Sigmoid colon (tissue), 4 donors: Measurements from ENCODE around the gene SERTAD2.

Experiments used
- CTCF ChIP-seq, 4 experiments: fragments of 450-650 bp in 3 of 4; fragments of 200-600 bp in 1 of 4; IDR thresholded peaks; one replicate each; pipeline ENCODE4 v1.5.1; 2016 to 2019; ENCODE audit warnings: antibody characterized with exemption in 4 of 4, mild to moderate bottlenecking in 3 of 4, moderate library complexity in 2 of 4
- EP300 ChIP-seq, 4 donors: sonication (generic); formaldehyde crosslinking; IDR thresholded peaks; one replicate each; pipeline ENCODE4 v1.6.1; 2017; ENCODE audit warnings: antibody characterized with exemption in 4 of 4
- POLR2AphosphoS5 ChIP-seq, 4 donors: sonication (generic); formaldehyde crosslinking; IDR thresholded peaks; one replicate each; pipeline ENCODE4 v1.6.1; 2017; ENCODE audit warnings: antibody characterized with exemption in 4 of 4

- TF ChIP-seq POLR2AphosphoS5 (IDR thresholded peaks at IDR 0.05) (no peak), CTCF (IDR thresholded peaks at IDR 0.05) (no peak), EP300 (IDR thresholded peaks at IDR 0.05) (no peak)
Measured at GRCh38 chr2:64640153-64641044, 13.3 kb downstream of the SERTAD2 start.
